ENCODE data around the gene ISOC1. TPM values are rescaled to one million over a fixed set of nuclear protein-coding genes. Genes with fewer than 3 reads are reported as not detected.

The ISOC1 gene
- total and polyA plus RNA-seq, 10 of the 15 experiments (the other 5 are each of a cell fraction or from before 2014, with no cell fraction given): 12.6 to 61.8 (median 29.9) TPM

DNA sequence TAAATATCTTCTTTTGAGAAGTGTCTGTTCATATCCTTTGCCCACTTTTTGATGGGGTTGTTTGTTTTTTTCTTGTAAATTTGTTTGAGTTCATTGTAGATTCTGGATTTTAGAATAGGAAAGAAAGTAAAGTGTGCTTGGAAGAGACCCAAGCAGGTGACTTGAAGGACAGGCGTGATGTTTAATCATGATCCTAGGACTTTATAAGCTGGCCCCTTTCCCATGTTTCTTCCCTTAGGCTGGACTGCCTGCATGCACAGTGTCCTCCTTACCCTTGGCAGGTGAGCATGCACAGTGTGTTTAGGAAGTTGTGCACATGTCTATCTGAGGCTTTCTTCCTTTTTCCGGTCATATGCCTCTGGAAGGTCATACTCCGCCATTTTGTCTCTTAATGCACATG lies 61.3 kb downstream of the ISOC1 start:
- RAD21 ChIA-PET (ENCODE audit: unreplicated experiment): no interaction called here
- H3K9ac ChIP-seq (ENCODE audit: control insufficient read depth, insufficient read depth, low read length): no peak overlapping the region
- H3K9me3 ChIP-seq (replicated peaks; ENCODE audit: control insufficient read depth, insufficient read depth, low read length): no peaks in the 10 kb centered on the region
- H3K36me3 ChIP-seq (ENCODE audit: control insufficient read depth in 2 of 2, insufficient read depth in 2 of 2, low read length in 1 of 2): no peaks in the 10 kb centered on the region
- intact Hi-C loops (cut with micrococcal nuclease; ENCODE audit: unreplicated experiment): no loop called here
- no peak for ATAC-seq
- H3K4me3 ChIP-seq: no peak overlapping the region
- SMC1A ChIA-PET (ENCODE audit: uncharacterized antibody, unreplicated experiment): interaction anchor here (0.6 kb wide), 1 partner anchor 93 kb away, joined by 3 read pairs; no protein-coding TSS in a partner anchor
- in situ Hi-C loops (cut with MboI): no loop called here
- 85% methylated on average over 3 of the region's 3 CpGs for WGBS (ENCODE audit: insufficient coverage, insufficient replicate concordance, low lambda C conversion rate, missing lambda C conversion rate)
- DNase-seq (ENCODE audit: low read depth, low spot score): no peak
- POLR2A ChIA-PET: interaction anchor here (0.7 kb wide), 2 partner anchors 14 to 1608 kb away, joined by 3 read pairs; no protein-coding TSS in a partner anchor
- FAIRE-seq: no peak
- CTCF ChIA-PET: no interaction called here
- H3K27me3 ChIP-seq (replicated peaks in 1 of 2; ENCODE audit: control insufficient read depth in 2 of 2, insufficient read depth in 2 of 2, low read length in 1 of 2): no peaks in the 10 kb centered on the region
- no TSS peak for BruUV-seq (replicated peaks)
- no peaks in the 10 kb centered on the region for H3K4me1 ChIP-seq (ENCODE audit: control insufficient read depth, insufficient read depth, low read length)
- no peak overlapping the region for H2AFZ ChIP-seq (ENCODE audit: control insufficient read depth, low read depth, low read length)
- no peak overlapping the region for H3K4me2 ChIP-seq (ENCODE audit: control insufficient read depth, insufficient read depth)
- H4K20me1 ChIP-seq (ENCODE audit: control insufficient read depth, insufficient read depth): no peaks in the 10 kb centered on the region
- no peaks in the 10 kb centered on the region for H3K79me2 ChIP-seq (ENCODE audit: control insufficient read depth, insufficient read depth, low read length)
- no peak overlapping the region for H3K27ac ChIP-seq (ENCODE audit: control insufficient read depth, insufficient read depth)
- TF ChIP-seq IKZF2 (IDR thresholded peaks at IDR 0.05) (no peak), BCL11A (IDR thresholded peaks at IDR 0.05; ENCODE audit: low read depth, low read length) (no peak), NR2C1 (IDR thresholded peaks at IDR 0.05) (no peak), CEBPB (IDR thresholded peaks at IDR 0.05; ENCODE audit: borderline replicate concordance in 1 of 2, low read depth in 2 of 2, low read length in 2 of 2) (no peak), PAX5 (IDR thresholded peaks at IDR 0.05; ENCODE audit: borderline replicate concordance, low read depth, low read length) (no peak), HCFC1 (IDR thresholded peaks at IDR 0.05; ENCODE audit: low read length) (no peak), ETV6 (conservative IDR thresholded peaks at IDR 0.05 in 1 of 2, IDR thresholded peaks at IDR 0.05 in 1 of 2; ENCODE audit: borderline replicate concordance in 1 of 2, low read depth in 1 of 2) (no peak)
- TF ChIP-seq, protein P1, sequence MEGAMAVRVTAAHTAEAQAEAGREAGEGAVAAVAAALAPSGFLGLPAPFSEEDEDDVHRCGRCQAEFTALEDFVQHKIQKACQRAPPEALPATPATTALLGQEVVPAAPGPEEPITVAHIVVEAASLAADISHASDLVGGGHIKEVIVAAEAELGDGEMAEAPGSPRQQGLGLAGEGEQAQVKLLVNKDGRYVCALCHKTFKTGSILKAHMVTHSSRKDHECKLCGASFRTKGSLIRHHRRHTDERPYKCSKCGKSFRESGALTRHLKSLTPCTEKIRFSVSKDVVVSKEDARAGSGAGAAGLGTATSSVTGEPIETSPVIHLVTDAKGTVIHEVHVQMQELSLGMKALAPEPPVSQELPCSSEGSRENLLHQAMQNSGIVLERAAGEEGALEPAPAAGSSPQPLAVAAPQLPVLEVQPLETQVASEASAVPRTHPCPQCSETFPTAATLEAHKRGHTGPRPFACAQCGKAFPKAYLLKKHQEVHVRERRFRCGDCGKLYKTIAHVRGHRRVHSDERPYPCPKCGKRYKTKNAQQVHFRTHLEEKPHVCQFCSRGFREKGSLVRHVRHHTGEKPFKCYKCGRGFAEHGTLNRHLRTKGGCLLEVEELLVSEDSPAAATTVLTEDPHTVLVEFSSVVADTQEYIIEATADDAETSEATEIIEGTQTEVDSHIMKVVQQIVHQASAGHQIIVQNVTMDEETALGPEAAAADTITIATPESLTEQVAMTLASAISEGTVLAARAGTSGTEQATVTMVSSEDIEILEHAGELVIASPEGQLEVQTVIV (IDR thresholded peaks at IDR 0.05; ENCODE audit: borderline replicate concordance, partially characterized antibody): no peak
- TF ChIP-seq, protein P2, sequence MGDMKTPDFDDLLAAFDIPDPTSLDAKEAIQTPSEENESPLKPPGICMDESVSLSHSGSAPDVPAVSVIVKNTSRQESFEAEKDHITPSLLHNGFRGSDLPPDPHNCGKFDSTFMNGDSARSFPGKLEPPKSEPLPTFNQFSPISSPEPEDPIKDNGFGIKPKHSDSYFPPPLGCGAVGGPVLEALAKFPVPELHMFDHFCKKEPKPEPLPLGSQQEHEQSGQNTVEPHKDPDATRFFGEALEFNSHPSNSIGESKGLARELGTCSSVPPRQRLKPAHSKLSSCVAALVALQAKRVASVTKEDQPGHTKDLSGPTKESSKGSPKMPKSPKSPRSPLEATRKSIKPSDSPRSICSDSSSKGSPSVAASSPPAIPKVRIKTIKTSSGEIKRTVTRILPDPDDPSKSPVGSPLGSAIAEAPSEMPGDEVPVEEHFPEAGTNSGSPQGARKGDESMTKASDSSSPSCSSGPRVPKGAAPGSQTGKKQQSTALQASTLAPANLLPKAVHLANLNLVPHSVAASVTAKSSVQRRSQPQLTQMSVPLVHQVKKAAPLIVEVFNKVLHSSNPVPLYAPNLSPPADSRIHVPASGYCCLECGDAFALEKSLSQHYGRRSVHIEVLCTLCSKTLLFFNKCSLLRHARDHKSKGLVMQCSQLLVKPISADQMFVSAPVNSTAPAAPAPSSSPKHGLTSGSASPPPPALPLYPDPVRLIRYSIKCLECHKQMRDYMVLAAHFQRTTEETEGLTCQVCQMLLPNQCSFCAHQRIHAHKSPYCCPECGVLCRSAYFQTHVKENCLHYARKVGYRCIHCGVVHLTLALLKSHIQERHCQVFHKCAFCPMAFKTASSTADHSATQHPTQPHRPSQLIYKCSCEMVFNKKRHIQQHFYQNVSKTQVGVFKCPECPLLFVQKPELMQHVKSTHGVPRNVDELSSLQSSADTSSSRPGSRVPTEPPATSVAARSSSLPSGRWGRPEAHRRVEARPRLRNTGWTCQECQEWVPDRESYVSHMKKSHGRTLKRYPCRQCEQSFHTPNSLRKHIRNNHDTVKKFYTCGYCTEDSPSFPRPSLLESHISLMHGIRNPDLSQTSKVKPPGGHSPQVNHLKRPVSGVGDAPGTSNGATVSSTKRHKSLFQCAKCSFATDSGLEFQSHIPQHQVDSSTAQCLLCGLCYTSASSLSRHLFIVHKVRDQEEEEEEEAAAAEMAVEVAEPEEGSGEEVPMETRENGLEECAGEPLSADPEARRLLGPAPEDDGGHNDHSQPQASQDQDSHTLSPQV (IDR thresholded peaks at IDR 0.05): no peak
- TF ChIP-seq, protein P3, sequence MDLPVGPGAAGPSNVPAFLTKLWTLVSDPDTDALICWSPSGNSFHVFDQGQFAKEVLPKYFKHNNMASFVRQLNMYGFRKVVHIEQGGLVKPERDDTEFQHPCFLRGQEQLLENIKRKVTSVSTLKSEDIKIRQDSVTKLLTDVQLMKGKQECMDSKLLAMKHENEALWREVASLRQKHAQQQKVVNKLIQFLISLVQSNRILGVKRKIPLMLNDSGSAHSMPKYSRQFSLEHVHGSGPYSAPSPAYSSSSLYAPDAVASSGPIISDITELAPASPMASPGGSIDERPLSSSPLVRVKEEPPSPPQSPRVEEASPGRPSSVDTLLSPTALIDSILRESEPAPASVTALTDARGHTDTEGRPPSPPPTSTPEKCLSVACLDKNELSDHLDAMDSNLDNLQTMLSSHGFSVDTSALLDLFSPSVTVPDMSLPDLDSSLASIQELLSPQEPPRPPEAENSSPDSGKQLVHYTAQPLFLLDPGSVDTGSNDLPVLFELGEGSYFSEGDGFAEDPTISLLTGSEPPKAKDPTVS (IDR thresholded peaks at IDR 0.05; ENCODE audit: low read depth, low read length): no peak
- TF ChIP-seq, protein P4, sequence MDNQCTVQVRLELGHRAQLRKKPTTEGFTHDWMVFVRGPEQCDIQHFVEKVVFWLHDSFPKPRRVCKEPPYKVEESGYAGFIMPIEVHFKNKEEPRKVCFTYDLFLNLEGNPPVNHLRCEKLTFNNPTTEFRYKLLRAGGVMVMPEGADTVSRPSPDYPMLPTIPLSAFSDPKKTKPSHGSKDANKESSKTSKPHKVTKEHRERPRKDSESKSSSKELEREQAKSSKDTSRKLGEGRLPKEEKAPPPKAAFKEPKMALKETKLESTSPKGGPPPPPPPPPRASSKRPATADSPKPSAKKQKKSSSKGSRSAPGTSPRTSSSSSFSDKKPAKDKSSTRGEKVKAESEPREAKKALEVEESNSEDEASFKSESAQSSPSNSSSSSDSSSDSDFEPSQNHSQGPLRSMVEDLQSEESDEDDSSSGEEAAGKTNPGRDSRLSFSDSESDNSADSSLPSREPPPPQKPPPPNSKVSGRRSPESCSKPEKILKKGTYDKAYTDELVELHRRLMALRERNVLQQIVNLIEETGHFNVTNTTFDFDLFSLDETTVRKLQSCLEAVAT (IDR thresholded peaks at IDR 0.05): no peak
- TF ChIP-seq, protein P5, sequence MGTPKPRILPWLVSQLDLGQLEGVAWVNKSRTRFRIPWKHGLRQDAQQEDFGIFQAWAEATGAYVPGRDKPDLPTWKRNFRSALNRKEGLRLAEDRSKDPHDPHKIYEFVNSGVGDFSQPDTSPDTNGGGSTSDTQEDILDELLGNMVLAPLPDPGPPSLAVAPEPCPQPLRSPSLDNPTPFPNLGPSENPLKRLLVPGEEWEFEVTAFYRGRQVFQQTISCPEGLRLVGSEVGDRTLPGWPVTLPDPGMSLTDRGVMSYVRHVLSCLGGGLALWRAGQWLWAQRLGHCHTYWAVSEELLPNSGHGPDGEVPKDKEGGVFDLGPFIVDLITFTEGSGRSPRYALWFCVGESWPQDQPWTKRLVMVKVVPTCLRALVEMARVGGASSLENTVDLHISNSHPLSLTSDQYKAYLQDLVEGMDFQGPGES (IDR thresholded peaks at IDR 0.05): no peak
